Immature natural killer cell (primary cell): ENCODE results near the gene FETUB. TPM values are rescaled to one million over a fixed set of nuclear protein-coding genes. Genes with fewer than 3 reads are reported as not detected.

Source experiments
- DNase-seq, 3 donors: peaks; one replicate each; pipeline ENCODE4 v3.0.0; 2022; ENCODE audit warnings: mixed read lengths in 1 of 3
- H3K27ac Mint-ChIP-seq, 6 donors: one replicate each; pipeline ENCODE4 v1.8.0; 2020; ENCODE audit warnings: mixed read lengths in 6 of 6, mild to moderate bottlenecking in 5 of 6, inconsistent platforms in 4 of 6, moderate library complexity in 3 of 6
- H3K27me3 Mint-ChIP-seq, 3 donors: one replicate each; pipeline ENCODE4 v1.8.0; 2020 to 2021; ENCODE audit warnings: low read depth in 3 of 3, mild to moderate bottlenecking in 3 of 3, mixed read lengths in 3 of 3, moderate library complexity in 3 of 3, inconsistent platforms in 1 of 3
- H3K36me3 Mint-ChIP-seq, 3 donors: one replicate each; pipeline ENCODE4 v1.8.0; 2020; ENCODE audit warnings: mixed read lengths in 3 of 3, inconsistent platforms in 2 of 3, mild to moderate bottlenecking in 2 of 3
- H3K4me1 Mint-ChIP-seq, 2 donors: one replicate each; pipeline ENCODE4 v1.8.0; 2020; ENCODE audit warnings: inconsistent platforms in 2 of 2, mild to moderate bottlenecking in 2 of 2, mixed read lengths in 2 of 2, moderate library complexity in 1 of 2
- H3K4me3 Mint-ChIP-seq, 5 donors: one replicate each; pipeline ENCODE4 v1.8.0; 2020; ENCODE audit warnings: mild to moderate bottlenecking in 5 of 5, mixed read lengths in 5 of 5, inconsistent platforms in 3 of 5, moderate library complexity in 3 of 5
- H3K9me3 Mint-ChIP-seq, 6 donors: one replicate each; pipeline ENCODE4 v1.8.0; 2020; ENCODE audit warnings: mild to moderate bottlenecking in 6 of 6, mixed read lengths in 6 of 6, inconsistent platforms in 4 of 6, moderate library complexity in 3 of 6
- polyA plus RNA-seq, 3 donors: library from polyadenylated mRNA; unstranded; fragments of 300-500 nt; fragmentation: Illumina TruSeq; gene quantifications; one replicate each; pipeline ENCODE4 v1.2.3, GENCODE V29; 2021

The FETUB gene
- polyA plus RNA-seq, 3 donors from 2014 or later: not detected

DNA sequence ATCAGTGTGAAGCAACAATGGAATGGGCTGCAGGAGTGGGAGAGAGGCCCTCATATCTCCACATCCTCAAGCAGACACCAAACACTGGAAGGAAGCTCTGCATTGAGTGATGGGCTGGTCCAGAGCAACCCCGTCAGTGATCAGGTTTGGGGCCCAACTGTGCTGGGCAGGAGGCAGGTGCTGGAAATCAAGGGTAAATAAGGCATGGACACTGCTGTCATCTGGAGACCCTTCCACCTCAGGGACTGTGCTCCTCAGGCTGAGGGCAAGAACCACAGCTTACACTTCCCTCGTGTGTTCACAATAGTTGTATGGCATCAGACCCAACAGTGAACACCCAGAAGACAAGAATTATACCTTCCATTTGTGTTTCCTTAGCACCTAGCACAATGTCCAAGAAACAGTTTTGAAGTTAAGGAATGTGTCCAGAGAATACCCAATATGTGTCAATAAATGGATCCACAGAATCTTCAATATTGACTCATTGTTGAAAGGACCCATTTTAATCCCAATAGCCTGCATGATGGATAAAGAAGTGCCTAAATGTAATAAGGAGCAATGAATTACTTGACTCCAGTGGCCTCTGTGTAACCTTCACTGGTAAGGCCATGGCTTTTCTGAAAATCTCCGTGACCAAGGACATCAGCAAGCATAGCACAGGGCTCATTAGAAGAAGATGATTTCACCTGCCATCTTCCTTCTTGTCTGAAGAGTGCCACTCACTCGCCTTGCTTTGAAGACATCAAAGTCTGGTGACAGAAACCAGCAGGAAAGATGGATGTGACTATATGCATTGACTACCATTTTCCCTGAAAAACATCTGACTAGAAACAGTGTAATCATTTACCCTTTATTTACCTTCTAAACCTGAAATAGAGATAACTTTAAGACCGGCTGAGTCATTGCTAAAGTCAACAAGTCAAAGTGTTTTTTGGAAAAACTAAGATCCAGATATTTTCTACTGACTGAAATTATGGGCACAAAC, 34.3 kb upstream of the FETUB start:
- no peak overlapping the region for H3K4me3 Mint-ChIP-seq
- H3K9me3 Mint-ChIP-seq: no peaks in the 10 kb centered on the region
- H3K27ac Mint-ChIP-seq: no peak overlapping the region
- DNase-seq: no peak
- H3K36me3 Mint-ChIP-seq: no peaks in the 10 kb centered on the region
- no peaks in the 10 kb centered on the region for H3K4me1 Mint-ChIP-seq
- H3K27me3 Mint-ChIP-seq: peaks cover 1 to 8% (median 5%) of the 10 kb centered on the region in 3 donors

- Mint-ChIP-seq H3K27ac (no peak overlapping the region), H3K4me1 (no peaks in the 10 kb centered on the region), H3K4me3 (no peak overlapping the region), H3K36me3 (no peaks in the 10 kb centered on the region), H3K27me3 (peaks cover 1 to 13% (median 2%) of the 10 kb centered on the region in 3 donors), H3K9me3 (no peaks in the 10 kb centered on the region)
- no peak for DNase-seq
Measured at GRCh38 chr3:186608624-186609215, 31.5 kb upstream of the FETUB start.

DNA sequence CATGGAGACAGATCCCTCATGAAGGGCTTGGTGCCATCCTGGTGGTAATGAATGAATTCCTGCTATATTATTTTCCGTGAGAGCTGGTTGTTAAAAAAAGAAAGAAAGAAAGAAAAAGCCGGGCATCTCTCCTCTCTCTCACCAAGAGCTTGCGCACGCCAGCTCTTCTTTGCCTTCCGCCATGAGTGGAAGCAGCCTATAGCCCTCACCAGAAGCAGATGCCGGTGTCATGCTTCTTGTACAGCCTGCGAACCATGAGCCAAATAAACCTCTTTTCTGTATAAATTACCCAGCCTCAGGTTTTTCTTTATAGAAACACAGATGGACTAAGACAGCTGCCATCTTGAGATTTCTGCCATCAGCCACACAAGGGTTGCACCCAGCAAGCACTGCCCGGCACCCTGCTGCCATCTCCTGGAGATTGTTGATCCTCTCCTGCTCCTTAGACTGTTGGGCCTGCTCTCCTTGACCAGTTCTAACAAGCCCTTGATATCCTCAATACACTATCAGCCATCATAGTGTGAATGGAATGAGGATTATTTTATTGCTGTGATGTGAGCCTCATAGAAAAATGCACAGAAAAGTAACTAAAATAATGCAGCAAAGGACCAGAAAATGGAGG, 30.8 kb upstream of the FETUB start:
- no peak for DNase-seq
- Mint-ChIP-seq H3K9me3 (no peaks in the 10 kb centered on the region), H3K36me3 (no peaks in the 10 kb centered on the region), H3K27me3 (peaks cover 1 to 14% (median 2%) of the 10 kb centered on the region in 3 donors), H3K4me1 (peaks cover 1 to 3% of the 10 kb centered on the region in 2 donors), H3K27ac (no peak overlapping the region), H3K4me3 (no peak overlapping the region)

GRCh38 chr3:186612065-186612464, 28.1 kb upstream of the FETUB start:
- Mint-ChIP-seq H3K36me3 (peaks cover 0 to 3% (median 0%) of the 10 kb centered on the region in 3 donors), H3K4me3 (no peak overlapping the region), H3K27me3 (peaks cover 8 to 24% (median 9%) of the 10 kb centered on the region in 3 donors), H3K4me1 (peaks cover 12 to 15% of the 10 kb centered on the region in 2 donors), H3K27ac (no peak overlapping the region), H3K9me3 (no peaks in the 10 kb centered on the region)
- DNase-seq: no peak

GRCh38 chr3:186612721-186613636, 27.2 kb upstream of the FETUB start, which contains the start of gene AHSG:
Gene AHSG (plus strand): TSS chr3:186613060. CDS start chr3:186613142, 82 bp downstream.
- Mint-ChIP-seq H3K36me3 (peaks cover 0 to 3% (median 0%) of the 10 kb centered on the region in 3 donors), H3K9me3 (no peaks in the 10 kb centered on the region), H3K4me1 (peaks cover 17 to 22% of the 10 kb centered on the region in 2 donors), H3K4me3 (no peak within 1 kb of the TSS), H3K27me3 (peaks cover 11 to 33% (median 11%) of the 10 kb centered on the region in 3 donors), H3K27ac (no peak within 1 kb of the TSS)
- DNase-seq: no peak

- H3K4me3 Mint-ChIP-seq: no peak overlapping the region
- peaks cover 11 to 37% (median 14%) of the 10 kb centered on the region in 3 donors for H3K27me3 Mint-ChIP-seq
- H3K36me3 Mint-ChIP-seq: peaks cover 0 to 3% (median 0%) of the 10 kb centered on the region in 3 donors
- peaks cover 17 to 22% of the 10 kb centered on the region in 2 donors for H3K4me1 Mint-ChIP-seq
- H3K9me3 Mint-ChIP-seq: no peaks in the 10 kb centered on the region
- H3K27ac Mint-ChIP-seq: no peak overlapping the region
- no peak for DNase-seq
Measured at GRCh38 chr3:186613637-186614265, 26.4 kb upstream of the FETUB start.

DNA sequence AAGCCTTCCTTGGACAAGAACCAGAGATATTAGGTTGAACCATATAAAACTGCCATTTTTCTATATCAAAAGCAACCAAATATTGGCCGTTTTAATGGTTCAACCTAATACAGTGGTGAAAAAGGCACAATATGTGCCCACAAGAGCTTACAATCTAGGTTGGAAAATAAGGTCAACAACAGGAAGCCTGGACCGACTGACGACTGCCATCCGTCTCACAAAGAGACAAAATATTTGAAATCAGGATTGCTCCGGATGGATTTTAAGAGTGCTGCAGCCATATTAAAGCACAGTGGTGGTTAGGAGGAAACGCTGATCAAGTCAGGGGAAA, 26.0 kb upstream of the FETUB start:
- no peak for DNase-seq

GRCh38 chr3:186614597-186615483, 25.4 kb upstream of the FETUB start:
- Mint-ChIP-seq H3K27me3 (peaks cover 11 to 37% (median 16%) of the 10 kb centered on the region in 3 donors), H3K27ac (no peak overlapping the region), H3K4me1 (peaks cover 17 to 22% of the 10 kb centered on the region in 2 donors), H3K4me3 (peak overlapping the region in 1 of 5 donors; percentile 57), H3K9me3 (no peaks in the 10 kb centered on the region), H3K36me3 (peaks cover 0 to 3% (median 0%) of the 10 kb centered on the region in 3 donors)
- peak; percentile 64 to 72 (median 66) for DNase-seq

More for the DNA sequence above, 26.0 kb upstream of the FETUB start:
- H3K4me1 Mint-ChIP-seq: peaks cover 17 to 22% of the 10 kb centered on the region in 2 donors
- H3K27me3 Mint-ChIP-seq: peaks cover 11 to 37% (median 16%) of the 10 kb centered on the region in 3 donors
- peaks cover 0 to 3% (median 0%) of the 10 kb centered on the region in 3 donors for H3K36me3 Mint-ChIP-seq
- no peak overlapping the region for H3K4me3 Mint-ChIP-seq
- no peak overlapping the region for H3K27ac Mint-ChIP-seq
- no peaks in the 10 kb centered on the region for H3K9me3 Mint-ChIP-seq

DNA sequence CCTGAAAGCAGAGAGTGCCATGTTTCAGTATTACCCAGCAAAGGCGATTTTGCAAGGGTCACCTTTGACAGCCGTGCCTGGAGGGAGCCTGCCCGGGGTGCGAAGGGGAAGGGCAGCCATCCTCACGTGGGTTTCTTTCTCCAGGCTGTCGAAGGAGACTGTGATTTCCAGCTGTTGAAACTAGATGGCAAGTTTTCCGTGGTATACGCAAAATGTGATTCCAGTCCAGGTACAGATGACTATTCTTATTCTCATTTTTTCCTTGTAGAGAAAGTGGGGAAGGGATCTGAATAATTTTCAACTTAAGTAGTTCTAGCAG, 23.9 kb upstream of the FETUB start:
- Mint-ChIP-seq H3K27ac (no peak overlapping the region), H3K4me3 (no peak overlapping the region), H3K4me1 (peaks cover 17 to 22% of the 10 kb centered on the region in 2 donors), H3K27me3 (peaks cover 11 to 39% (median 16%) of the 10 kb centered on the region in 3 donors), H3K9me3 (no peaks in the 10 kb centered on the region), H3K36me3 (peaks cover 0 to 3% (median 0%) of the 10 kb centered on the region in 3 donors)
- no peak for DNase-seq

- peak; percentile 70 to 79 (median 75) for DNase-seq
- peak overlapping the region; percentile 31 to 74 (median 53) for H3K4me3 Mint-ChIP-seq
- H3K27ac Mint-ChIP-seq: peak overlapping the region in 1 of 6 donors; percentile 32
- no peaks in the 10 kb centered on the region for H3K9me3 Mint-ChIP-seq
- peaks cover 11 to 38% (median 16%) of the 10 kb centered on the region in 3 donors for H3K27me3 Mint-ChIP-seq
- peaks cover 0 to 3% (median 0%) of the 10 kb centered on the region in 3 donors for H3K36me3 Mint-ChIP-seq
- peaks cover 17 to 22% of the 10 kb centered on the region in 2 donors for H3K4me1 Mint-ChIP-seq
Measured at GRCh38 chr3:186617036-186617946, 22.9 kb upstream of the FETUB start.

- no peak overlapping the region for H3K27ac Mint-ChIP-seq
- no peak overlapping the region for H3K4me3 Mint-ChIP-seq
- peaks cover 17 to 22% of the 10 kb centered on the region in 2 donors for H3K4me1 Mint-ChIP-seq
- H3K36me3 Mint-ChIP-seq: peaks cover 0 to 3% (median 0%) of the 10 kb centered on the region in 3 donors
- H3K9me3 Mint-ChIP-seq: no peaks in the 10 kb centered on the region
- DNase-seq: no peak
- H3K27me3 Mint-ChIP-seq: peaks cover 11 to 33% (median 18%) of the 10 kb centered on the region in 3 donors
Measured at GRCh38 chr3:186618318-186618938, 21.8 kb upstream of the FETUB start.
